A549 (cell line): ENCODE data around the gene ATP11A. TPM values are rescaled to one million over a fixed set of nuclear protein-coding genes. Genes with fewer than 3 reads are reported as not detected.

Experiments
- ATAC-seq, 2 experiments: fragments of 200-7000 bp in 1 of 2; fragments of >200 bp in 1 of 2; cut with Nextera tagmentation in 1 of 2; cut with Tn5 transposase in 1 of 2; 3 replicates each; pipeline versions ENCODE4 v1.8.0 to v1.9.1; 2018 to 2020; ENCODE audit warnings: mild to moderate bottlenecking in 1 of 2, moderate library complexity in 1 of 2
- CTCF ChIA-PET: fragments of 300-600 bp; sonication (Branson Sonifier 250); formaldehyde crosslinking; extraction: SDS; loops from one replicate; lab custom pipeline; 2021; ENCODE audit warnings: antibody characterized with exemption, inconsistent platforms; lab: Yijun Ruan, JAX
- POLR2A ChIA-PET: fragments of 350-600 bp; formaldehyde crosslinking; extraction: SDS; loops from one replicate; lab custom pipeline; 2021; ENCODE audit warnings: antibody characterized with exemption, inconsistent platforms; lab: Yijun Ruan, JAX
- DNase-seq, 2 experiments: peaks; one replicate each; pipeline versions ENCODE4 v3.0.0 to v3.0.0-alpha.2; 2011 to 2016; ENCODE audit warnings: low read depth in 1 of 2, low spot score in 1 of 2
- FAIRE-seq: peaks from 2 replicates; lab custom pipeline; 2011; peaks lifted over from hg19 to GRCh38; lab: Jason Lieb, UNC
- H3K27ac ChIP-seq, 2 experiments: fragments of >200 bp; sonication (Bioruptor Twin); formaldehyde crosslinking; 3 replicates each; pipeline ENCODE4 v1.5.1; 2016 to 2017
- H3K4me1 ChIP-seq: fragments of >200 bp; sonication (Bioruptor Twin); formaldehyde crosslinking; 3 replicates; pipeline ENCODE4 v1.6.1; 2016
- H3K4me2 ChIP-seq: fragments of >200 bp; sonication (Bioruptor Twin); formaldehyde crosslinking; 3 replicates; pipeline ENCODE4 v1.6.1; 2016
- H3K4me3 ChIP-seq: fragments of >200 bp; sonication (Bioruptor Twin); formaldehyde crosslinking; 3 replicates; pipeline ENCODE4 v1.5.1; 2016
- H3K9me3 ChIP-seq: fragments of >200 bp; sonication (Bioruptor Twin); formaldehyde crosslinking; 3 replicates; pipeline ENCODE4 v1.6.1; 2016
- BHLHE40 ChIP-seq: IDR thresholded peaks from 2 replicates; pipeline ENCODE4 v1.6.1; 2012; ENCODE audit warnings: low read depth, low read length, inconsistent platforms
- CBX2 ChIP-seq: fragments of 200-600 bp; sonication (generic); IDR thresholded peaks from 2 replicates; pipeline ENCODE4 v1.6.1; 2016; ENCODE audit warnings: low read depth, mild to moderate bottlenecking, borderline replicate concordance
- CHD2 ChIP-seq: fragments of 150-350 bp; IDR thresholded peaks from 2 replicates; pipeline ENCODE4 v1.6.1; 2014; ENCODE audit warnings: low read length; ENCODE audit not compliant: partially characterized antibody
- EHF ChIP-seq: fragments of 250-450 bp; sonication (Bioruptor Pico); IDR thresholded peaks from 2 replicates; pipeline ENCODE4 v1.5.0; 2020; ENCODE audit warnings: mild to moderate bottlenecking
- EHMT2 ChIP-seq: fragments of 200-600 bp; sonication (generic); IDR thresholded peaks from 2 replicates; pipeline ENCODE4 v1.6.1; 2016; ENCODE audit warnings: antibody characterized with exemption, low read depth, mild to moderate bottlenecking, moderate library complexity
- ELK1 ChIP-seq: fragments of 150-350 bp; IDR thresholded peaks from 2 replicates; pipeline ENCODE4 v1.6.1; 2014; ENCODE audit warnings: low read depth, mild to moderate bottlenecking, low read length
- GATA3 ChIP-seq: IDR thresholded peaks from 2 replicates; pipeline ENCODE4 v1.6.1; 2012; ENCODE audit warnings: borderline replicate concordance
- HDAC2 ChIP-seq: fragments of 200-600 bp; sonication (generic); IDR thresholded peaks from 2 replicates; pipeline ENCODE4 v1.6.1; 2016
- HOXA7 ChIP-seq: fragments of 250-450 bp; sonication (Bioruptor Pico); IDR thresholded peaks from 2 replicates; pipeline ENCODE4 v1.5.0; 2020; ENCODE audit warnings: mild to moderate bottlenecking, moderate library complexity
- JUN ChIP-seq, 2 experiments: fragments of >200 bp; sonication (Bioruptor Twin); formaldehyde crosslinking; IDR thresholded peaks; 2 replicates in 1 of 2; 3 replicates in 1 of 2; pipeline ENCODE4 v1.6.1; 2016 to 2017
- JUNB ChIP-seq: fragments of >200 bp; sonication (Bioruptor Twin); formaldehyde crosslinking; IDR thresholded peaks from 2 replicates; pipeline ENCODE4 v1.6.1; 2016
- KDM5A ChIP-seq: fragments of 200-600 bp; sonication (generic); IDR thresholded peaks from 2 replicates; pipeline ENCODE4 v1.6.1; 2016; ENCODE audit warnings: antibody characterized with exemption, mild to moderate bottlenecking
- MAFK ChIP-seq: fragments of 450-650 bp; IDR thresholded peaks from 2 replicates; pipeline ENCODE4 v1.6.1; 2014; ENCODE audit not compliant: partially characterized antibody
- MAX ChIP-seq: IDR thresholded peaks from 2 replicates; pipeline ENCODE4 v1.6.1; 2012
- MYC ChIP-seq: IDR thresholded peaks from 2 replicates; pipeline ENCODE4 v1.6.1; 2012; ENCODE audit warnings: mild to moderate bottlenecking, inconsistent platforms, low read length, improper control_type of control experiment, borderline replicate concordance
- NFE2L2 ChIP-seq: fragments of 150-350 bp; conservative IDR thresholded peaks from 2 replicates; pipeline ENCODE4 v1.6.1; 2014; ENCODE audit warnings: low read length
- POLR2AphosphoS2 ChIP-seq: conservative IDR thresholded peaks from 2 replicates; pipeline ENCODE4 v1.6.1; 2012; ENCODE audit warnings: low read length, improper control_type of control experiment, inconsistent platforms
- TFCP2L1 ChIP-seq: fragments of 250-450 bp; sonication (Bioruptor Pico); IDR thresholded peaks from 2 replicates; pipeline ENCODE4 v1.5.0; 2021; ENCODE audit warnings: mild to moderate bottlenecking
- ZSCAN20 ChIP-seq: fragments of 250-450 bp; sonication (Bioruptor Pico); IDR thresholded peaks from 2 replicates; pipeline ENCODE4 v1.8.0; 2022; ENCODE audit warnings: mild to moderate bottlenecking, moderate library complexity
- WGBS: methylation state at CpG from one replicate; pipeline ENCODE4 v1.1.6; 2017; ENCODE audit errors: missing lambda C conversion rate; 5-methylcytosine and 5-hydroxymethylcytosine counted together
- polyA plus RNA-seq, 4 experiments: library from polyadenylated mRNA; depleted of rRNA in 3 of 4; stranded (reverse); fragments of >200 nt; fragmentation: RNase III in 1 of 4; extraction: RNeasy Plus Mini Kit Qiagen cat#74134 plus additional on column Dnase treatment in 1 of 4; gene quantifications; 2 replicates in 3 of 4; 3 replicates in 1 of 4; pipeline ENCODE4 v1.2.3, GENCODE V29; 2011 to 2017
- TF ChIP-seq, protein P1 (sequence below): fragments of >200 bp; sonication (Bioruptor Twin); formaldehyde crosslinking; IDR thresholded peaks from 3 replicates; pipeline ENCODE4 v1.5.1; 2016
- TF ChIP-seq, protein P2 (sequence below): fragments of 250-450 bp; sonication (Bioruptor Pico); IDR thresholded peaks from 2 replicates; pipeline ENCODE4 v1.5.0; 2020; ENCODE audit warnings: low read depth, mild to moderate bottlenecking, moderate library complexity
- TF ChIP-seq, protein P3 (sequence below): fragments of 250-450 bp; sonication (Bioruptor Pico); IDR thresholded peaks from 2 replicates; pipeline ENCODE4 v1.5.0; 2021; ENCODE audit warnings: mild to moderate bottlenecking, moderate library complexity, borderline replicate concordance

The ATP11A gene
- polyA plus RNA-seq, 2 of the 4 experiments (the other 2 are of a cell fraction) = 4.1 to 8.0 TPM

GRCh38 chr13:112652512-112653070 is 37.2 kb upstream of the ATP11A start:
- ChIA-PET CTCF (interaction anchor here (0.6 to 3.6 kb wide), 3 partner anchors 12 to 222 kb away, joined by 3 to 17 read pairs (median 6); no protein-coding TSS in a partner anchor), POLR2A (no interaction called here)
- Histone ChIP-seq H3K4me1 (no peaks in the 10 kb centered on the region), H3K4me3 (no peak overlapping the region), H3K9me3 (no peaks in the 10 kb centered on the region), H3K27ac (no peak overlapping the region), H3K4me2 (no peak overlapping the region)
- ATAC-seq (no peak), FAIRE-seq (no peak), DNase-seq (no peak)
- TF ChIP-seq JUN (IDR thresholded peaks at IDR 0.05) (no peak), HDAC2 (no peak), MYC (no peak), MAX (no peak), CHD2 (no peak), JUNB (no peak), TFCP2L1 (no peak), EHF (no peak), CBX2 (no peak), MAFK (no peak), GATA3 (no peak)
- TF ChIP-seq, protein P1, sequence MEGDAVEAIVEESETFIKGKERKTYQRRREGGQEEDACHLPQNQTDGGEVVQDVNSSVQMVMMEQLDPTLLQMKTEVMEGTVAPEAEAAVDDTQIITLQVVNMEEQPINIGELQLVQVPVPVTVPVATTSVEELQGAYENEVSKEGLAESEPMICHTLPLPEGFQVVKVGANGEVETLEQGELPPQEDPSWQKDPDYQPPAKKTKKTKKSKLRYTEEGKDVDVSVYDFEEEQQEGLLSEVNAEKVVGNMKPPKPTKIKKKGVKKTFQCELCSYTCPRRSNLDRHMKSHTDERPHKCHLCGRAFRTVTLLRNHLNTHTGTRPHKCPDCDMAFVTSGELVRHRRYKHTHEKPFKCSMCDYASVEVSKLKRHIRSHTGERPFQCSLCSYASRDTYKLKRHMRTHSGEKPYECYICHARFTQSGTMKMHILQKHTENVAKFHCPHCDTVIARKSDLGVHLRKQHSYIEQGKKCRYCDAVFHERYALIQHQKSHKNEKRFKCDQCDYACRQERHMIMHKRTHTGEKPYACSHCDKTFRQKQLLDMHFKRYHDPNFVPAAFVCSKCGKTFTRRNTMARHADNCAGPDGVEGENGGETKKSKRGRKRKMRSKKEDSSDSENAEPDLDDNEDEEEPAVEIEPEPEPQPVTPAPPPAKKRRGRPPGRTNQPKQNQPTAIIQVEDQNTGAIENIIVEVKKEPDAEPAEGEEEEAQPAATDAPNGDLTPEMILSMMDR = no peak
- WGBS = 64% methylated on average over 7 of the region's 7 CpGs

GRCh38 chr13:112653071-112653470 is 36.8 kb upstream of the ATP11A start:
- ChIA-PET POLR2A (no interaction called here), CTCF (interaction anchor here (0.6 to 3.6 kb wide), 4 partner anchors 12 to 221 kb away, joined by 3 to 17 read pairs (median 4); no protein-coding TSS in a partner anchor)
- no peaks in the 10 kb centered on the region for H3K4me1 ChIP-seq
- ATAC-seq (no peak), DNase-seq (no peak), FAIRE-seq (no peak)
- 73% methylated on average over 3 of the region's 3 CpGs for WGBS
- H3K27ac ChIP-seq = no peak overlapping the region
- H3K9me3 ChIP-seq = no peaks in the 10 kb centered on the region
- TF ChIP-seq KDM5A = no peak
- TF ChIP-seq EHMT2 = no peak
- H3K4me2 ChIP-seq = no peak overlapping the region
- H3K4me3 ChIP-seq = no peak overlapping the region

DNA sequence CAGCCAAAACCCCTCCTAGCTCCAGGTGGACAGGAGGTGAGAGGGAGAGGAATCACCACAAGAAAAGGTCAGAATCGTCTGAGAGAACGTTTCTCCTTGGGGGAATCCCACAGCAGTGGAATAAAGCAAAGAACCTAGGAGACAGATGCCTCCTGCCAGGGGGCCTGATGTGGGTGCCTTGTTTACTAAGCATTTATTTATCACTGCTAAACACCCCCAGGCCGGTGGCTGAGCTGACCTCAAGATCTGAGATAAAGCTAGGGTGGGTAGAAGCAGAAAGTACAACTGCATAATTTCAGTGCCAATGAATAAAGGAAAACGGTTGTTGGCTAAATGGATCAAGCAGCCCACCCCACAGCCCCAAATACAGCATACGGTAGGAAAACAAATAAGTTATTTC is 33.9 kb upstream of the ATP11A start:
- DNase-seq = no peak
- no peak for FAIRE-seq
- TF ChIP-seq POLR2AphosphoS2 = no peak
- TF ChIP-seq BHLHE40 = no peak
- TF ChIP-seq ELK1 = no peak
- no peak for TF ChIP-seq HOXA7 (CRISPR knock-in tag)
- TF ChIP-seq, protein P2, sequence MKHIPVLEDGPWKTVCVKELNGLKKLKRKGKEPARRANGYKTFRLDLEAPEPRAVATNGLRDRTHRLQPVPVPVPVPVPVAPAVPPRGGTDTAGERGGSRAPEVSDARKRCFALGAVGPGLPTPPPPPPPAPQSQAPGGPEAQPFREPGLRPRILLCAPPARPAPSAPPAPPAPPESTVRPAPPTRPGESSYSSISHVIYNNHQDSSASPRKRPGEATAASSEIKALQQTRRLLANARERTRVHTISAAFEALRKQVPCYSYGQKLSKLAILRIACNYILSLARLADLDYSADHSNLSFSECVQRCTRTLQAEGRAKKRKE (CRISPR knock-in tag) = no peak
- no peak for TF ChIP-seq NFE2L2
- no peak for TF ChIP-seq MYC
- TF ChIP-seq ZSCAN20 (CRISPR knock-in tag) = no peak
- TF ChIP-seq, protein P3, sequence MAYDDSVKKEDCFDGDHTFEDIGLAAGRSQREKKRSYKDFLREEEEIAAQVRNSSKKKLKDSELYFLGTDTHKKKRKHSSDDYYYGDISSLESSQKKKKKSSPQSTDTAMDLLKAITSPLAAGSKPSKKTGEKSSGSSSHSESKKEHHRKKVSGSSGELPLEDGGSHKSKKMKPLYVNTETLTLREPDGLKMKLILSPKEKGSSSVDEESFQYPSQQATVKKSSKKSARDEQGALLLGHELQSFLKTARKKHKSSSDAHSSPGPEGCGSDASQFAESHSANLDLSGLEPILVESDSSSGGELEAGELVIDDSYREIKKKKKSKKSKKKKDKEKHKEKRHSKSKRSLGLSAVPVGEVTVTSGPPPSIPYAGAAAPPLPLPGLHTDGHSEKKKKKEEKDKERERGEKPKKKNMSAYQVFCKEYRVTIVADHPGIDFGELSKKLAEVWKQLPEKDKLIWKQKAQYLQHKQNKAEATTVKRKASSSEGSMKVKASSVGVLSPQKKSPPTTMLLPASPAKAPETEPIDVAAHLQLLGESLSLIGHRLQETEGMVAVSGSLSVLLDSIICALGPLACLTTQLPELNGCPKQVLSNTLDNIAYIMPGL = no peak
- 32% methylated on average over 5 of the region's 5 CpGs for WGBS
- Histone ChIP-seq H3K27ac (no peak overlapping the region), H3K4me1 (no peaks in the 10 kb centered on the region), H3K9me3 (no peaks in the 10 kb centered on the region), H3K4me2 (no peak overlapping the region), H3K4me3 (no peak overlapping the region)
- ChIA-PET POLR2A (no interaction called here), CTCF (no interaction called here)
- no peak for ATAC-seq
